ENCODE data around the gene FCER2.

Gene FCER2

DNA sequence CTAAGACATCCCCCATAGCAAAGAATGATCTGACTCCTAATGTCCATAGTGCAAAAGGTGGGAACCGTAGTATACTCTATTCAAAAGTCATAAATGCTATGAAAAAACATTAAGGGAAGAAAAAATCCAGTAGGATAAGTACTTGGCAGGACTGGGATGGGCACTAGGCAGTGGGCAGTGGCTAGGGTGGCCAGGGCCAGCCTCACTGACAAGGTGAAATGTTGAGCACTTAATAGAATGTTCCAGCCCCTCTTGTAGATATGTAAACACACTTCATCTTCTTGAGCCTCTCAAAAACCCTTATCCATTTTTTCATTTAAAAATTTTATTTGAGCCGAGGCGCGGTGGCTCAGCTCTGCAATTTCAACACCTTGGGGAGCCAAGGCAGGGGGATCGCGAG, 31.4 kb upstream of the FCER2 start:
- TF ChIP-seq, protein P1, sequence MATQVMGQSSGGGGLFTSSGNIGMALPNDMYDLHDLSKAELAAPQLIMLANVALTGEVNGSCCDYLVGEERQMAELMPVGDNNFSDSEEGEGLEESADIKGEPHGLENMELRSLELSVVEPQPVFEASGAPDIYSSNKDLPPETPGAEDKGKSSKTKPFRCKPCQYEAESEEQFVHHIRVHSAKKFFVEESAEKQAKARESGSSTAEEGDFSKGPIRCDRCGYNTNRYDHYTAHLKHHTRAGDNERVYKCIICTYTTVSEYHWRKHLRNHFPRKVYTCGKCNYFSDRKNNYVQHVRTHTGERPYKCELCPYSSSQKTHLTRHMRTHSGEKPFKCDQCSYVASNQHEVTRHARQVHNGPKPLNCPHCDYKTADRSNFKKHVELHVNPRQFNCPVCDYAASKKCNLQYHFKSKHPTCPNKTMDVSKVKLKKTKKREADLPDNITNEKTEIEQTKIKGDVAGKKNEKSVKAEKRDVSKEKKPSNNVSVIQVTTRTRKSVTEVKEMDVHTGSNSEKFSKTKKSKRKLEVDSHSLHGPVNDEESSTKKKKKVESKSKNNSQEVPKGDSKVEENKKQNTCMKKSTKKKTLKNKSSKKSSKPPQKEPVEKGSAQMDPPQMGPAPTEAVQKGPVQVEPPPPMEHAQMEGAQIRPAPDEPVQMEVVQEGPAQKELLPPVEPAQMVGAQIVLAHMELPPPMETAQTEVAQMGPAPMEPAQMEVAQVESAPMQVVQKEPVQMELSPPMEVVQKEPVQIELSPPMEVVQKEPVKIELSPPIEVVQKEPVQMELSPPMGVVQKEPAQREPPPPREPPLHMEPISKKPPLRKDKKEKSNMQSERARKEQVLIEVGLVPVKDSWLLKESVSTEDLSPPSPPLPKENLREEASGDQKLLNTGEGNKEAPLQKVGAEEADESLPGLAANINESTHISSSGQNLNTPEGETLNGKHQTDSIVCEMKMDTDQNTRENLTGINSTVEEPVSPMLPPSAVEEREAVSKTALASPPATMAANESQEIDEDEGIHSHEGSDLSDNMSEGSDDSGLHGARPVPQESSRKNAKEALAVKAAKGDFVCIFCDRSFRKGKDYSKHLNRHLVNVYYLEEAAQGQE (IDR thresholded peaks at IDR 0.05; ENCODE audit: insufficient read depth in 1 of 2, low read depth in 2 of 2, low read length in 2 of 2), result no peak
- TF ChIP-seq TAF1 (IDR thresholded peaks at IDR 0.05; ENCODE audit: borderline replicate concordance, insufficient read depth, low read length) (no peak), FOXP2 (optimal IDR thresholded peaks at IDR 0.05; ENCODE audit: borderline replicate concordance, extremely low read depth, extremely low read length, insufficient read depth) (no peak), POLR2AphosphoS5 (IDR thresholded peaks at IDR 0.05; ENCODE audit: low read depth, low read length) (no peak), SIN3A (IDR thresholded peaks at IDR 0.05; ENCODE audit: borderline replicate concordance, insufficient read depth, low read length) (no peak)

DNA sequence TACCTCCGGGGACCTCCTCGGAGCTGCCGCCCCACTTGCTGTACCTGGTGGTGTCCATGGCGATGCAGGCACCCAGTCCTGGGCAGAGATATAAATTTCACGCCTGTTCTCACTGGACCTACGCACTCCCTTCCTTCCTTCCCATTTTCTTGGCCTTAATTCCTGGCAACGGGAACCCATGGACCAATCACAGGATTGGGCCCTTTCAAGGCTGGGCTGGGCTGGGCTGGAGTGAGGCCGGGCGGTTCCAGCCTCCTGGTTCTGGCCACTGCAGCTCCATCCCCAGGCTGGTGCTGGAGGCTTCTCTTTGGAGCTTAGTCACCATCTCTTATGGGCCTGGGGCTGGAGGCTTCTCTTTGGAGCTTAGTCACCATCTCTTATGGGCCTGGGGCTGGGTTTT, 30.1 kb upstream of the FCER2 start, which contains the start of gene CLEC4G:
Gene CLEC4G (minus strand): TSS at position 66 of the 400 bp plus-strand sequence. CDS start 8 bp downstream, at position 58.
- TF ChIP-seq, protein P1 (IDR thresholded peaks at IDR 0.05; ENCODE audit: insufficient read depth in 1 of 2, low read depth in 2 of 2, low read length in 2 of 2), result no peak
- TF ChIP-seq POLR2AphosphoS5 (IDR thresholded peaks at IDR 0.05; ENCODE audit: low read depth, low read length), result no peak
- TF ChIP-seq SIN3A (IDR thresholded peaks at IDR 0.05; ENCODE audit: borderline replicate concordance, insufficient read depth, low read length), result no peak
- no peak for TF ChIP-seq TAF1 (IDR thresholded peaks at IDR 0.05; ENCODE audit: borderline replicate concordance, insufficient read depth, low read length)
- no peak for TF ChIP-seq FOXP2 (optimal IDR thresholded peaks at IDR 0.05; ENCODE audit: borderline replicate concordance, extremely low read depth, extremely low read length, insufficient read depth)

DNA sequence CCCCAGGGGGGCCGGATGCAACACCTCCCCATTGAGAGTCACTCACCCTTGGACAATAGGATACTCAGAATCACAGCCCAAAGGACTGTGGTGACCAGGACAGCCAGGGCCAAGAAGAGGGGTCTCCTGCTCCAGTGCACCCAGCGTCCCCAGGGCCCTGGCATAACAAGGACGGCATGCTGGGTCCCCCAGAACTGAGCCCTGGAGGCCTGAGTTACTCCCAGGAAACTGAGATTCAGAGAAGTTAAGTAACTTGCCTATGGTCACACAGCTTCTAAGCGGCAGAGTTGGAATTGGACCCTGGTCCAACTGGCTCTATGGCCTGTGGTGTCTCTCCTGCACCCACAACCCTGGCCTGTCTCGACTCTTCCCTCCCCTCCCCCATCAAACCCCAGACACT, 29.7 kb upstream of the FCER2 start:
- no peak for TF ChIP-seq TAF1 (IDR thresholded peaks at IDR 0.05; ENCODE audit: borderline replicate concordance, insufficient read depth, low read length)
- TF ChIP-seq, protein P1 (IDR thresholded peaks at IDR 0.05; ENCODE audit: insufficient read depth in 1 of 2, low read depth in 2 of 2, low read length in 2 of 2), result no peak
- no peak for TF ChIP-seq SIN3A (IDR thresholded peaks at IDR 0.05; ENCODE audit: borderline replicate concordance, insufficient read depth, low read length)
- no peak for TF ChIP-seq POLR2AphosphoS5 (IDR thresholded peaks at IDR 0.05; ENCODE audit: low read depth, low read length)
- TF ChIP-seq FOXP2 (optimal IDR thresholded peaks at IDR 0.05; ENCODE audit: borderline replicate concordance, extremely low read depth, extremely low read length, insufficient read depth), result no peak

DNA sequence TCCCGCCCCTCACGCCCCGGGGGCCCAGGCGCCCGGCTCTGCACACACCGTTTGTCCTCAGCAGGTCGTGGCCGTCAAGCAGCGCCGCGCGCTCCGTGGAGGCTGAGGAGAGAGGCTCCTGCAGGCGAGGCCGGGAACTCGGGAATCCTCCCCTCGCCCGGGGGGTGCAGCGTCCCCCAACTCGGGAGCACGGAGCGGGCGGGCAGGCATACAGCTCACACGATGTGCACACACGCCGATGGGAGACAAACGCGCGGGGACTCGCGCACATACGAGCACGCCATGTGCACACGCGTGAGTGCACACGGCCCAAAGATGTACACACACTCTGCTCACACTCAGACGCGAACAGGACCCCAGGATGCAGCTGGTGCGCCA, 29.3 kb upstream of the FCER2 start:
- TF ChIP-seq, protein P1 (IDR thresholded peaks at IDR 0.05; ENCODE audit: insufficient read depth in 1 of 2, low read depth in 2 of 2, low read length in 2 of 2), result no peak
- TF ChIP-seq SIN3A (IDR thresholded peaks at IDR 0.05; ENCODE audit: borderline replicate concordance, insufficient read depth, low read length) (no peak), POLR2AphosphoS5 (IDR thresholded peaks at IDR 0.05; ENCODE audit: low read depth, low read length) (no peak), TAF1 (IDR thresholded peaks at IDR 0.05; ENCODE audit: borderline replicate concordance, insufficient read depth, low read length) (no peak), FOXP2 (optimal IDR thresholded peaks at IDR 0.05; ENCODE audit: borderline replicate concordance, extremely low read depth, extremely low read length, insufficient read depth) (no peak)

Measured in PFSK-1 (cell line).